Activated CD8-positive, alpha-beta T cell treated with anti-CD3 and anti-CD28 coated beads for 36 hours (primary cell): ENCODE results near the gene PPARG. TPM values are rescaled to one million over a fixed set of nuclear protein-coding genes. Genes with fewer than 3 reads are reported as not detected.

Experiments
- ATAC-seq: fragments of 200-7000 bp; cut with Tn5 transposase; one replicate; pipeline ENCODE4 v1.10.0; 2021; ENCODE audit warnings: mild to moderate bottlenecking, moderate library complexity
- CTCF ChIA-PET: fragments of 350-600 bp; sonication (Branson Sonifier 250); formaldehyde crosslinking; loops from one replicate; lab custom pipeline; 2021; ENCODE audit warnings: antibody characterized with exemption; lab: Charles Lee
- POLR2A ChIA-PET: fragments of 350-600 bp; sonication (Branson Sonifier 250); formaldehyde crosslinking; loops from one replicate; lab custom pipeline; 2021; ENCODE audit warnings: antibody characterized with exemption; lab: Charles Lee
- DNase-seq: peaks from one replicate; pipeline ENCODE4 v3.0.0-alpha.2; 2020
- H3K27ac Mint-ChIP-seq: one replicate; pipeline ENCODE4 v1.8.0; 2021; ENCODE audit warnings: mild to moderate bottlenecking, mixed read lengths
- H3K27me3 Mint-ChIP-seq: one replicate; pipeline ENCODE4 v1.8.0; 2021; ENCODE audit warnings: mixed read lengths
- H3K36me3 Mint-ChIP-seq: one replicate; pipeline ENCODE4 v1.8.0; 2021; ENCODE audit warnings: low read depth, mixed read lengths
- H3K4me1 Mint-ChIP-seq: one replicate; pipeline ENCODE4 v1.8.0; 2021; ENCODE audit warnings: low read depth, mixed read lengths
- H3K4me3 Mint-ChIP-seq: one replicate; pipeline ENCODE4 v1.8.0; 2021; ENCODE audit warnings: mild to moderate bottlenecking, moderate library complexity, mixed read lengths
- H3K9me3 Mint-ChIP-seq: one replicate; pipeline ENCODE4 v1.8.0; 2021; ENCODE audit warnings: mixed read lengths
- intact Hi-C: fragments of 100-400 bp; cut with micrococcal nuclease; formaldehyde crosslinking; loops from one replicate; pipeline ENCODE4 v1.10.0; 2022
- total RNA-seq, 2 experiments: library from RNA; stranded (reverse); gene quantifications; one replicate each; pipeline ENCODE4 v1.2.3, GENCODE V29; 2021
- TF ChIP-seq, protein P1 (sequence below): fragments of 200-600 bp; IDR thresholded peaks from one replicate; pipeline ENCODE4 v1.8.0; 2022; ENCODE audit warnings: antibody characterized with exemption, mild to moderate bottlenecking

Gene PPARG
- total RNA-seq, 2 experiments from 2014 or later = 0.41 to 0.63 TPM

DNA sequence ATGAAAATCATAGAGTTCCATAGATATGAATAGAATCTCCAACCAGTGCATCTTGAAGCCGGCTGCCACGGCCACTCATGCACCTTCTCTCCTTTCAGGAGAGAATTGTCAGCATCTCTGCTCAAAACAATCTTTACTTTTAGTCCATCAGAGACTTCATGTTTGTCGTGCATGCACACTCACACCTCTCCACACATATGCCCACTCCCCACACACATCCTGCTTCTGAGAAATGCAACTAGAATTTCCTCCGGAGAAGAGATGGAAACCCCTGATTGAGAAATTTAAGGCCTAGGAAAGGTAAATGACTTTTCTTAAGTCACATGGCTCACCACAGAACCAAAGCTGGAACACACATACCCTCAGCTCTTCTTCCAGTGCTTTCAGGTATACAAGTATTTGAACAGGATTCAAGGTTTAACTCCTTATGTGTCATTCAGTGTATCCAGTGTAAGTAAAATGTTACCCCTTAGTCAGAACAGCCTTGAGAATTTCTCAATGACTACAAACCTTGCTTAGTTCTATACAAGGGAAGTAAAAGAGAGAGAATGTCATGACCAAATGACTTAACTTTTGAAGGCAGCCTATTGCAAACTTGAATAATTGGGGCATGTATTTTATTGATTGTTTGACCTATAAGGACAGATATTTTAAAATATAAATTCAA, 126.3 kb downstream of the PPARG start:
- ATAC-seq = no peak
- Mint-ChIP-seq H3K27ac (no peak overlapping the region), H3K36me3 (no peaks in the 10 kb centered on the region), H3K27me3 (peaks cover 2% of the 10 kb centered on the region), H3K9me3 (no peaks in the 10 kb centered on the region), H3K4me1 (no peaks in the 10 kb centered on the region), H3K4me3 (no peak overlapping the region)
- ChIA-PET POLR2A (no interaction called here), CTCF (interaction anchor here (1.5 kb wide), 1 partner anchor 64 kb away, joined by 3 read pairs; no protein-coding TSS in a partner anchor)
- intact Hi-C loops = no loop called here
- no peak for DNase-seq
- TF ChIP-seq, protein P1, sequence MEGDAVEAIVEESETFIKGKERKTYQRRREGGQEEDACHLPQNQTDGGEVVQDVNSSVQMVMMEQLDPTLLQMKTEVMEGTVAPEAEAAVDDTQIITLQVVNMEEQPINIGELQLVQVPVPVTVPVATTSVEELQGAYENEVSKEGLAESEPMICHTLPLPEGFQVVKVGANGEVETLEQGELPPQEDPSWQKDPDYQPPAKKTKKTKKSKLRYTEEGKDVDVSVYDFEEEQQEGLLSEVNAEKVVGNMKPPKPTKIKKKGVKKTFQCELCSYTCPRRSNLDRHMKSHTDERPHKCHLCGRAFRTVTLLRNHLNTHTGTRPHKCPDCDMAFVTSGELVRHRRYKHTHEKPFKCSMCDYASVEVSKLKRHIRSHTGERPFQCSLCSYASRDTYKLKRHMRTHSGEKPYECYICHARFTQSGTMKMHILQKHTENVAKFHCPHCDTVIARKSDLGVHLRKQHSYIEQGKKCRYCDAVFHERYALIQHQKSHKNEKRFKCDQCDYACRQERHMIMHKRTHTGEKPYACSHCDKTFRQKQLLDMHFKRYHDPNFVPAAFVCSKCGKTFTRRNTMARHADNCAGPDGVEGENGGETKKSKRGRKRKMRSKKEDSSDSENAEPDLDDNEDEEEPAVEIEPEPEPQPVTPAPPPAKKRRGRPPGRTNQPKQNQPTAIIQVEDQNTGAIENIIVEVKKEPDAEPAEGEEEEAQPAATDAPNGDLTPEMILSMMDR = no peak

DNA sequence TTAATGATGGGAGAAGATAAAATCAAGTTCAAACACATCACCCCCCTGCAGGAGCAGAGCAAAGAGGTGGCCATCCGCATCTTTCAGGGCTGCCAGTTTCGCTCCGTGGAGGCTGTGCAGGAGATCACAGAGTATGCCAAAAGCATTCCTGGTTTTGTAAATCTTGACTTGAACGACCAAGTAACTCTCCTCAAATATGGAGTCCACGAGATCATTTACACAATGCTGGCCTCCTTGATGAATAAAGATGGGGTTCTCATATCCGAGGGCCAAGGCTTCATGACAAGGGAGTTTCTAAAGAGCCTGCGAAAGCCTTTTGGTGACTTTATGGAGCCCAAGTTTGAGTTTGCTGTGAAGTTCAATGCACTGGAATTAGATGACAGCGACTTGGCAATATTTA, 127.9 kb downstream of the PPARG start:
- Mint-ChIP-seq H3K9me3 (no peaks in the 10 kb centered on the region), H3K27ac (no peak overlapping the region), H3K4me1 (no peaks in the 10 kb centered on the region), H3K36me3 (no peaks in the 10 kb centered on the region), H3K4me3 (no peak overlapping the region), H3K27me3 (no peaks in the 10 kb centered on the region)
- CTCF ChIA-PET = interaction anchor here (1.5 kb wide), 1 partner anchor 63 kb away, joined by 3 read pairs; no protein-coding TSS in a partner anchor
- POLR2A ChIA-PET = no interaction called here
- intact Hi-C loops = no loop called here
- ATAC-seq (no peak), DNase-seq (no peak)
- TF ChIP-seq, protein P1 = no peak

DNA sequence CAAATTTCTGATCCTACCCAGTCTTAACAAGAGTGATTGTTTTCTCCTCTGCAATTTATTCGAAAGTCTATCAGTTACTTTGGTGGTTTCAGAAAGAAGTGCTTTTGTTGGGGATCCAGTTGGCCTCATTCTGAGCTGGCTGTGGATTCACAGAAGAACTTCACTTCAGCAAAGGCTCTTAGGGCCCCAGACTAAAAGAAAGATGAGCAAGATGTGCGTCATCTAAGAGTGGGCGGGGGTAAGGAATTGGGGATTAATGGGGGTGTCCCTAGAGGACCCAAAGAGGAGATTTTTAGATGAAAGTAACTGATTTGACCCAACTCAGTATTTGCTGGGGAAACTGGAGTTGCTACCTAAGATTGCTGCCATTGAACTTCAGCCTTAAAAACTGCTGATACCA, 131.5 kb downstream of the PPARG start:
- ChIA-PET CTCF (no interaction called here), POLR2A (no interaction called here)
- Mint-ChIP-seq H3K4me1 (peaks cover 6% of the 10 kb centered on the region), H3K36me3 (no peaks in the 10 kb centered on the region), H3K9me3 (no peaks in the 10 kb centered on the region), H3K27ac (no peak overlapping the region), H3K27me3 (peaks cover 5% of the 10 kb centered on the region), H3K4me3 (no peak overlapping the region)
- DNase-seq (peak; percentile 25), ATAC-seq (no peak)
- TF ChIP-seq, protein P1 = no peak
- intact Hi-C loops = no loop called here

DNA sequence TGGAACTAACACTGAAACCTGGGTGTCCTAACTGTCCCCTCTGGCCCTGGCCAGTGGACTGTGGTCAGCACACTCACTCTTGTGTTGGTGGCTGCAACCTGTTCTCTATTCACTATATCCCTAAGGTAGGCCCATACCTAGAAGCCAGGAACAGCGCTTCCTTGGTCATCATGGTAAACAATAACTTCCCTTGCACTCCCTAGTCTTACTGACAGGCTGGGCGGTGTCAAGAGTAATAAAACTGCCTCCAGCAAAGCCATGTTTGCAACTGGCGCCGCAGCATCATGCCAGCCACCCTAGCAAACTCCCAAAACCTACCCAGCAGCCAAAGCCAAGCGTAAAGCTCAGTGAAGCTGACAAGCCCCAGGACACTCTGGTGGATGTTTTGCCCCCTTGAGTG, 132.3 kb downstream of the PPARG start:
- intact Hi-C loops = no loop called here
- Mint-ChIP-seq H3K4me3 (no peak overlapping the region), H3K4me1 (peaks cover 6% of the 10 kb centered on the region), H3K36me3 (no peaks in the 10 kb centered on the region), H3K27me3 (peaks cover 5% of the 10 kb centered on the region), H3K27ac (no peak overlapping the region), H3K9me3 (no peaks in the 10 kb centered on the region)
- no peak for ATAC-seq
- CTCF ChIA-PET = interaction anchor here (0.7 kb wide), 1 partner anchor 16 kb away, joined by 3 read pairs; no protein-coding TSS in a partner anchor
- TF ChIP-seq, protein P1 = no peak
- POLR2A ChIA-PET = no interaction called here
- no peak for DNase-seq

DNA sequence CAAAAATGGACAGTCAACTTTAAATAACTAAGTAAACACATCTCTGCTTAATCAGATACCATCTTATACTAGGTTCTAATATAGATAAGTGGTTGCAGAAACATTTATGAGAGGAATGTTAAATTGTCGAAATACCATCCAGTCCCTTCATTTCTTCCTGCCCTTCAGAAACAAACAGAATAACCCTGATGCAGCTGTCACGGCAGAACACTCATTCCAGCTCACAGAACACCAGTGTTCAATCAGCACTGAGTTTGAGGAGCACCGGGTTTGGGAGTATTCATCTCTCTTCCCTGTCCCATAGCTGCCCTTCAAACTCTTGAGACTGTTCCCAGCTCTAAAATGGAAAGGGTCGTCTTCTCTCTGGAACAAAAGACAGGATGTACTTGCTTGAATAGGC, 134.3 kb downstream of the PPARG start:
- Mint-ChIP-seq H3K9me3 (no peaks in the 10 kb centered on the region), H3K27me3 (peaks cover 7% of the 10 kb centered on the region), H3K4me3 (no peak overlapping the region), H3K27ac (no peak overlapping the region), H3K36me3 (no peaks in the 10 kb centered on the region), H3K4me1 (peaks cover 6% of the 10 kb centered on the region)
- intact Hi-C loops = no loop called here
- ATAC-seq (no peak), DNase-seq (no peak)
- CTCF ChIA-PET = interaction anchor here (0.8 kb wide), 1 partner anchor 56 kb away, joined by 4 read pairs; no protein-coding TSS in a partner anchor
- POLR2A ChIA-PET = no interaction called here
- TF ChIP-seq, protein P1 = no peak
